Body of pancreas (tissue), 4 donors: ENCODE results near the gene KRTAP10-12. TPM values are rescaled to one million over a fixed set of nuclear protein-coding genes. Genes with fewer than 3 reads are reported as not detected.

Source experiments
- ATAC-seq: fragments of 150-250 bp; one replicate; pipeline ENCODE4 v1.9.1; 2016
- DNase-seq, 4 donors: peaks; one replicate each; pipeline ENCODE4 v3.0.0-alpha.2; 2019
- H3K27ac ChIP-seq, 4 donors: fragments of 200-600 bp; sonication (generic); 1 replicate in 3 of 4; 2 replicates in 1 of 4; pipeline versions ENCODE4 v1.5.1 to v1.6.1; 2016 to 2019; ENCODE audit warnings: mild to moderate bottlenecking in 1 of 4, mixed read lengths in 1 of 4, moderate library complexity in 1 of 4
- H3K27me3 ChIP-seq, 2 donors: fragments of 200-600 bp; sonication (generic); one replicate each; pipeline ENCODE4 v1.6.0; 2016; ENCODE audit warnings: mild to moderate bottlenecking in 1 of 2
- H3K36me3 ChIP-seq, 2 donors: fragments of 200-600 bp; sonication (generic); replicated peaks in 1 of 2; 2 replicates each; pipeline ENCODE4 v1.5.1; 2016; ENCODE audit warnings: low read depth in 2 of 2; ENCODE audit not compliant: insufficient read depth in 1 of 2
- H3K4me1 ChIP-seq: fragments of 200-600 bp; sonication (generic); one replicate; pipeline ENCODE4 v1.6.0; 2016
- H3K4me3 ChIP-seq, 2 donors: fragments of 200-600 bp; sonication (generic); 1 replicate in 1 of 2; 2 replicates in 1 of 2; pipeline ENCODE4 v1.5.1; 2016 to 2019
- H3K9me3 ChIP-seq, 3 donors: fragments of 200-600 bp; sonication (generic); 1 replicate in 2 of 3; 2 replicates in 1 of 3; pipeline ENCODE4 v1.5.1; 2016
- POLR2A ChIP-seq, 3 donors: fragments of 450-650 bp; IDR thresholded peaks; one replicate each; pipeline ENCODE4 v1.6.1; 2016; ENCODE audit warnings: antibody characterized with exemption in 3 of 3, mild to moderate bottlenecking in 2 of 3
- WGBS, 2 donors: methylation state at CpG; one replicate each; pipeline ENCODE4 v1.1.5; 2017; 5-methylcytosine and 5-hydroxymethylcytosine counted together
- intact Hi-C: fragments of 100-400 bp; cut with DNase I; formaldehyde crosslinking; loops from one replicate; pipeline ENCODE4 v1.15.1; 2023
- total RNA-seq, 2 donors: library from RNA; depleted of rRNA; stranded (reverse); fragments of >200 nt; gene quantifications; one replicate each; pipeline ENCODE4 v1.1.0, GENCODE V29; 2016
- TF ChIP-seq, protein P1 (sequence below), 7 experiments: fragments of 450-650 bp in 4 of 7; fragments of 200-600 bp in 3 of 7; sonication (generic) in 3 of 7; IDR thresholded peaks; one replicate each; pipeline ENCODE4 v1.5.1; 2016 to 2019; ENCODE audit warnings: antibody characterized with exemption in 7 of 7

The KRTAP10-12 gene
- total RNA-seq, 2 donors from 2014 or later: not detected

GRCh38 chr21:44701541-44701940, 4.6 kb downstream of the KRTAP10-12 start:
- Histone ChIP-seq H3K4me3 (no peak overlapping the region), H3K9me3 (no peaks in the 10 kb centered on the region), H3K36me3 (no peaks in the 10 kb centered on the region), H3K27me3 (peaks cover 0 to 5% of the 10 kb centered on the region in 2 donors), H3K4me1 (no peaks in the 10 kb centered on the region), H3K27ac (no peak overlapping the region)
- no peak for ATAC-seq
- TF ChIP-seq POLR2A (IDR thresholded peaks at IDR 0.05): no peak
- TF ChIP-seq, protein P1, sequence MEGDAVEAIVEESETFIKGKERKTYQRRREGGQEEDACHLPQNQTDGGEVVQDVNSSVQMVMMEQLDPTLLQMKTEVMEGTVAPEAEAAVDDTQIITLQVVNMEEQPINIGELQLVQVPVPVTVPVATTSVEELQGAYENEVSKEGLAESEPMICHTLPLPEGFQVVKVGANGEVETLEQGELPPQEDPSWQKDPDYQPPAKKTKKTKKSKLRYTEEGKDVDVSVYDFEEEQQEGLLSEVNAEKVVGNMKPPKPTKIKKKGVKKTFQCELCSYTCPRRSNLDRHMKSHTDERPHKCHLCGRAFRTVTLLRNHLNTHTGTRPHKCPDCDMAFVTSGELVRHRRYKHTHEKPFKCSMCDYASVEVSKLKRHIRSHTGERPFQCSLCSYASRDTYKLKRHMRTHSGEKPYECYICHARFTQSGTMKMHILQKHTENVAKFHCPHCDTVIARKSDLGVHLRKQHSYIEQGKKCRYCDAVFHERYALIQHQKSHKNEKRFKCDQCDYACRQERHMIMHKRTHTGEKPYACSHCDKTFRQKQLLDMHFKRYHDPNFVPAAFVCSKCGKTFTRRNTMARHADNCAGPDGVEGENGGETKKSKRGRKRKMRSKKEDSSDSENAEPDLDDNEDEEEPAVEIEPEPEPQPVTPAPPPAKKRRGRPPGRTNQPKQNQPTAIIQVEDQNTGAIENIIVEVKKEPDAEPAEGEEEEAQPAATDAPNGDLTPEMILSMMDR (IDR thresholded peaks at IDR 0.05): no peak
- WGBS, 2 donors: 31 to 40% methylated on average over 5 to 12 of the region's 12 CpGs
- DNase-seq: no peak
- intact Hi-C loops: no loop called here

DNA sequence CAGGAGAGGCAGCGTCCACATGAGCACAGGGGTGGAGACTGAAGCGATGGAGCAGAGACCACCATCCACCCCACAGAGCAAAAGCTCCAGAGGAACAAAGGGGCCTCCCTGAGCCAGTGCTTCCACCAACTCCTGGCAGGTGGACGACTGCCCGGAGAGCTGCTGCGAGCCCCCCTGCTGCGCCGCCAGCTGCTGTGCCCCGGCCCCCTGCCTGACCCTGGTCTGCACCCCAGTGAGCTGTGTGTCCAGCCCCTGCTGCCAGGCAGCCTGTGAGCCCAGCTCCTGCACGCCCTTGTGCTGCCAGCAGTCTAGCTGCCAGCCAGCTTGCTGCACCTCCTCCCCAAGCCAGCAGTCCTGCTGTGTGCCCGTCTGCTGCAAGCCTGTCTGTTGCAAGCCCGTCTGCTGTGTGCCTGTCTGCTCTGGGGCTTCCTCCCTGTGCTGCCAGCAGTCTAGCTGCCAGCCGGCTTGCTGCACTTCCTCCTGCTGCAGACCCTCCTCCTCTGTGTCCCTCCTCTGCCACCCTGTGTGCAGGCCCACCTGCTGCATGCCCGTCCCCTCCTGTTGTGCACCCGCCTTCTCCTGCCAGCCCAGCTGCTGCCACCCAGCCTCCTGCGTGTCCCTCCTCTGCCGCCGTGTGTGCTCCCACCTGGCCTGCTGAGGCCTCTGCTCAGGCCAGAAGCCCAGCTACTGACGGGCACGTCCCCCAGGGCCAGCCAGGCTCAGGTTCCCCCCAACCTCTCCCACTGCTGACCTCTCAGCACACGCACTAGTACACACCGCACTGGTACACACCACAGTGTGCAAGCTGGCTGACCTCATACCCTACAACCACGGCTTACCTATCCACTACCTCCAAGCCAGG, 5.4 kb downstream of the KRTAP10-12 start:
- intact Hi-C loops: no loop called here
- H3K27ac ChIP-seq: no peak overlapping the region
- H3K9me3 ChIP-seq: no peaks in the 10 kb centered on the region
- no peak overlapping the region for H3K4me3 ChIP-seq
- no peaks in the 10 kb centered on the region for H3K36me3 ChIP-seq
- TF ChIP-seq, protein P1 (IDR thresholded peaks at IDR 0.05): no peak
- TF ChIP-seq POLR2A (IDR thresholded peaks at IDR 0.05): no peak
- 57 to 61% methylated on average over 5 to 20 of the region's 22 CpGs for whole genome bisulfite sequencing, 2 donors
- ATAC-seq: no peak
- no peak for DNase-seq
- H3K4me1 ChIP-seq: no peaks in the 10 kb centered on the region
- peaks cover 0 to 5% of the 10 kb centered on the region in 2 donors for H3K27me3 ChIP-seq

DNA sequence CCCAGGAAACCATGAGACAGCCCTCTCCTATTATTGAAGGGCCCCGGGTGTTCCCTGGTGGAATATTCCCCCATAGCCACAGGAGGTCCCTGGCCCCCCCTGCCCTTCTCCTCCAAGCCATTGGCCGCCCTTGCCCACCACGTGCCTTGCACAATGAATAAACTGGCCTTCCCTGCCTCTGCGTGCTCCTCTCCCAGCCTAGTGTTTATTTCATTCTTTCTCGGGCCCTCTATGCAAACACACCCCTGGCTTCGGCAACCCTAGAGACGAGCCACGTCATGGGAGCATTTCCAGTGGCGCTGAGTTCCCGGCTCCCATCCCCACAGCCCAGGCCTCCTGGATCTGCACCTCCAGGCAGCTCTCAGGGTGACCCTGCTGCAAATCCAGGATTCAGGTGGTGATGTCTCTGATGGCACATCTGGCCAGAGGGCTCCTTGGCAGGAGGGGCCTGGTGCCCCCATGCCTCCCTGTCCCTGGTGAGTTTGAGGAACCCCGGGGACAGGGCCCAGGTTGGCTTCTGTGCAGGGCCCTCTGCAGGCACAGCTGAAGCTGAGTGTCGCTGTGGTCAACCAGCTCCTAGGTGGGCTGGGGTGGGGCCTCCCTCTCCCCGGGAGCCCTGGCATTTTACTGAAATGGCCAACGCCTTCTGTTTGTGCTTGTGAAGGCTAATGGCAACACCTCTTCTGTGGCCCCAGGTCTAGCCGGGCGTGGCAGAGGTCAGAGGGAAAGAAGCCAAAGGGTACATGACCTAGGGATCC, 6.2 kb downstream of the KRTAP10-12 start:
- H3K4me3 ChIP-seq: no peak overlapping the region
- 26 to 38% methylated on average over 12 to 16 of the region's 16 CpGs for WGBS, 2 donors
- H3K9me3 ChIP-seq: no peaks in the 10 kb centered on the region
- no peak for ATAC-seq
- no peak for TF ChIP-seq POLR2A (IDR thresholded peaks at IDR 0.05)
- TF ChIP-seq, protein P1 (IDR thresholded peaks at IDR 0.05): no peak
- intact Hi-C loops: no loop called here
- H3K36me3 ChIP-seq: no peaks in the 10 kb centered on the region
- H3K27me3 ChIP-seq: peaks cover 0 to 9% of the 10 kb centered on the region in 2 donors
- no peak overlapping the region for H3K27ac ChIP-seq
- no peak for DNase-seq
- no peaks in the 10 kb centered on the region for H3K4me1 ChIP-seq

GRCh38 chr21:44703731-44704635, 7.0 kb downstream of the KRTAP10-12 start:
- Histone ChIP-seq H3K27me3 (peaks cover 0 to 6% of the 10 kb centered on the region in 2 donors), H3K4me3 (no peak overlapping the region), H3K27ac (no peak overlapping the region), H3K9me3 (no peaks in the 10 kb centered on the region), H3K4me1 (no peaks in the 10 kb centered on the region), H3K36me3 (no peaks in the 10 kb centered on the region)
- DNase-seq (no peak), ATAC-seq (no peak)
- intact Hi-C loops: no loop called here
- 33 to 39% methylated on average over 7 to 13 of the region's 13 CpGs for WGBS, 2 donors
- TF ChIP-seq, protein P1 (IDR thresholded peaks at IDR 0.05): no peak
- no peak for TF ChIP-seq POLR2A (IDR thresholded peaks at IDR 0.05)
